ENCODE measurements around the gene IL34. TPM values are rescaled to one million over a fixed set of nuclear protein-coding genes. Genes with fewer than 3 reads are reported as not detected.

The IL34 gene
- total and polyA plus RNA-seq, 2 of the 8 experiments (the other 6 are each of a cell fraction or from before 2014, with no cell fraction given) = 4.6 to 5.6 TPM

GRCh38 chr16:70683146-70683944 is 37.0 kb downstream of the IL34 start:
- TF ChIP-seq EP300 (IDR thresholded peaks at IDR 0.05; ENCODE audit: borderline replicate concordance in 1 of 2, low read depth in 2 of 2, low read length in 2 of 2) = no peak
- TF ChIP-seq SIN3A (conservative IDR thresholded peaks at IDR 0.05 in 1 of 2, IDR thresholded peaks at IDR 0.05 in 1 of 2; ENCODE audit: low read depth in 1 of 2, low read length in 2 of 2) = no peak
- no peak for TF ChIP-seq TBP (IDR thresholded peaks at IDR 0.05; ENCODE audit: low read depth, low read length)
- Histone ChIP-seq H3K79me2 (ENCODE audit: control insufficient read depth in 1 of 2, insufficient read depth in 2 of 2, low read length in 2 of 2) (no peaks in the 10 kb centered on the region; a peak in 1 of 4 replicates), H4K91ac (replicated peaks; ENCODE audit: insufficient read length, low read length) (no peak overlapping the region), H3K23me2 (ENCODE audit: low read depth, low read length) (peaks cover 6% of the 10 kb centered on the region; the same call in 1 of the 2 replicates), H3K27ac (ENCODE audit: low read depth, low read length) (no peak overlapping the region), H3K4me1 (replicated peaks in 1 of 4; ENCODE audit: control insufficient read depth in 3 of 4, insufficient read depth in 4 of 4, low read length in 3 of 4) (peaks cover 0 to 29% (median 16%) of the 10 kb centered on the region in 4 experiments; a peak in 6 of 7 replicates), H2BK12ac (ENCODE audit: low read depth, low read length) (0 out of 2 replicates have a peak overlapping the region, but pooled peaks have one; percentile 39), H2BK5ac (ENCODE audit: low read depth, low read length) (no peak overlapping the region), H3K4ac (replicated peaks; ENCODE audit: insufficient read length, low read depth, low read length) (no peak overlapping the region), H3K14ac (ENCODE audit: insufficient read length) (no peak overlapping the region), H2AK5ac (ENCODE audit: low read depth, low read length) (no peak overlapping the region), H4K8ac (ENCODE audit: extremely low read depth, insufficient read depth, low read length) (no peak overlapping the region), H3K23ac (ENCODE audit: insufficient read length) (no peak overlapping the region), H4K20me1 (replicated peaks in 1 of 2; ENCODE audit: control insufficient read depth in 1 of 2, insufficient read depth in 2 of 2, low read length in 2 of 2) (peaks cover 8 to 9% of the 10 kb centered on the region in 2 experiments), H3K27me3 (replicated peaks in 1 of 4; ENCODE audit: control insufficient read depth in 3 of 4, extremely low read depth in 1 of 4, insufficient read depth in 3 of 4, low read length in 3 of 4) (peaks cover 0 to 8% (median 3%) of the 10 kb centered on the region in 4 experiments; a peak in 4 of 7 replicates), H3K9me3 (ENCODE audit: insufficient read depth in 2 of 2, low read depth in 1 of 2, low read length in 1 of 2) (no peaks in the 10 kb centered on the region), H3K56ac (replicated peaks; ENCODE audit: insufficient read length, low read depth, low read length) (no peak overlapping the region), H3K4me2 (ENCODE audit: insufficient read depth in 1 of 2, low read depth in 2 of 2, low read length in 2 of 2) (no peak overlapping the region), H2BK120ac (replicated peaks; ENCODE audit: low read depth, low read length) (no peak overlapping the region), H3K9ac (replicated peaks in 1 of 4; ENCODE audit: extremely low read depth in 1 of 4, low read depth in 3 of 4, low read length in 3 of 4) (no peak overlapping the region), H2BK15ac (ENCODE audit: low read length) (0 out of 2 replicates have a peak overlapping the region, but pooled peaks have one; percentile 8), H3K18ac (ENCODE audit: extremely low read depth, low read length) (no peak overlapping the region), H3K4me3 (ENCODE audit: extremely low read depth in 1 of 4, insufficient read depth in 2 of 4, low read depth in 3 of 4, low read length in 4 of 4) (no peak overlapping the region), H2AFZ (ENCODE audit: low read length) (no peak overlapping the region), H3K36me3 (ENCODE audit: control insufficient read depth in 2 of 4, insufficient read depth in 4 of 4, low read length in 3 of 4) (no peaks in the 10 kb centered on the region; a peak in 1 of 8 replicates), H3K79me1 (ENCODE audit: low read depth, low read length) (peaks cover 3% of the 10 kb centered on the region; the same call in 1 of the 2 replicates), H4K5ac (ENCODE audit: insufficient read length, low read depth, low read length) (no peak overlapping the region), H2BK20ac (ENCODE audit: low read length) (no peak overlapping the region)
- WGBS, 2 experiments (ENCODE audit: extremely low coverage in 1 of 2, insufficient coverage in 1 of 2, insufficient read length in 1 of 2, insufficient replicate concordance in 2 of 2, low coverage in 1 of 2, low lambda C conversion rate in 2 of 2, missing lambda C conversion rate in 1 of 2) = 93% methylated on average over 11 of the region's 13 CpGs; no CpG with 5 or more reads in 1 of the 2 experiments
- POLR2A ChIA-PET (ENCODE audit: partially characterized antibody) = interaction anchor here (0.6 to 2.4 kb wide), 6 partner anchors 9 to 109 kb away, joined by 3 to 8 read pairs (median 3); no protein-coding TSS in a partner anchor
- FAIRE-seq = no peak
- no peak for DNase-seq (ENCODE audit: low read depth in 1 of 2, low spot score in 2 of 2)
- CTCF ChIA-PET (ENCODE audit: partially characterized antibody) = interaction anchor here (0.6 to 8.0 kb wide), 18 partner anchors 9 to 765 kb away, joined by 3 to 148 read pairs (median 4); no protein-coding TSS in a partner anchor

All from H1 (cell line).